Rectal smooth muscle tissue (tissue), 1 donor: ENCODE results near the gene AFG3L2.

ENCODE experiments used
- H3K27ac ChIP-seq: one replicate; pipeline ENCODE4 v1.7.0; 2013; ENCODE audit warnings: low read depth, low read length, inconsistent platforms
- H3K27me3 ChIP-seq: one replicate; pipeline ENCODE4 v1.7.0; 2013; ENCODE audit warnings: low read length; ENCODE audit not compliant: control insufficient read depth, insufficient read depth
- H3K36me3 ChIP-seq: one replicate; pipeline ENCODE4 v1.7.0; 2013; ENCODE audit warnings: low read length; ENCODE audit not compliant: control insufficient read depth, insufficient read depth
- H3K4me1 ChIP-seq: one replicate; pipeline ENCODE4 v1.7.0; 2013; ENCODE audit warnings: low read length; ENCODE audit not compliant: control insufficient read depth, insufficient read depth
- H3K4me3 ChIP-seq: one replicate; pipeline ENCODE4 v1.7.0; 2013; ENCODE audit warnings: low read length
- H3K9ac ChIP-seq: one replicate; pipeline ENCODE4 v1.7.0; 2013; ENCODE audit warnings: low read length

AFG3L2 gene

DNA sequence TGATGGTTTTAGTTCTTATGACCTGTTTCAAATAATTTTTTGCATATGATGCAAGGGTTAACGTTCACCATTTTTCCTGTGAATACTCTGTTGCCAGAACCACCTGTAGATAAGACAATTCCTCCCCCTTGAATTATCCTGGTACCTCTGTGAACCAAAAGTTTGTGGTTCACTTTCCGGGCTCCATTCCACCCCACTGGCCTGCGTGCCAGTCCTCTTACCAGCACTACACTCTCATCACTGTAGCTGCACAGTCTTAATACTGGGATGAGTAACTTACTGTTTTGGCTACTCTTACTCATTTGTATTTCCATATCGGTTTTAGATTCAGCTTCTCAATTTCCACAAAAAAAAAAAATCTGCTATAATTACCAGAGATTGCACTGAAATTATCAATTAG is 34.4 kb downstream of the AFG3L2 start:
- H3K27me3 ChIP-seq, result no peaks in the 10 kb centered on the region
- H3K9ac ChIP-seq, result no peak overlapping the region
- no peak overlapping the region for H3K27ac ChIP-seq
- peaks cover 31% of the 10 kb centered on the region for H3K36me3 ChIP-seq
- no peak overlapping the region for H3K4me3 ChIP-seq
- H3K4me1 ChIP-seq, result no peaks in the 10 kb centered on the region

DNA sequence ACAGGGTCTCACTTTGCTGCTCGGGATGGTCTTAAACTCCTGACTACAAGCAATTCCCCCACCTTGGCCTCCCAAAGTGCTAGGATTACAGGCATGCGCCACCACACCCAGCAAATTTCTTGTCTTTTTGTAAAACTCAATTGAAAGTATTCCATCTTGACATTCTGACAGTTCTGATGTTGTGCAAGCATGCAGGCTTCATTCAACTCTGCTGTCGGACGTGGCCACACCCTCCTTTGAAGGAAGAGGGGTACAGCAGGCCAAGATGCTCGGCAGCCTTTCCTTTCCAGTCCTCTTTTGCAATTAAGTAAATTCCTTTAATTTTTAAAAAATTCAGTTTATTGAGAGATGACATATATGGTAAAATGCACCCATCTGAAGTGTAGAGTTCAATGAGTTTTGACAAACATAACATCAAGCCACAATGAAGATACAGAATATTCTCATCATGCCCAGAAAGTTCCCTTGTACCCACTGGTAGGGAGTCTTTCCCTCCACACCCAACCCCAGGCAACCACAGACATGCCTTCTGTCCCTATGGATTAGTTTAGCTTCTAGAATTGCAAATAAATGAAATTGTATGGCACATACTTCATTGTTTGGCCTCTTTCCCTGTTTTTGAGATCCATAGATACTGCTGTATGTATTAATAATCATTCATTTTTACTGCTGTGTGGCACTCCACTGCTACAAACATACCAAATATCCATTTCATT is 35.9 kb downstream of the AFG3L2 start:
- H3K27ac ChIP-seq, result no peak overlapping the region
- H3K4me3 ChIP-seq, result no peak overlapping the region
- H3K9ac ChIP-seq, result no peak overlapping the region
- no peaks in the 10 kb centered on the region for H3K27me3 ChIP-seq
- peaks cover 2% of the 10 kb centered on the region for H3K4me1 ChIP-seq
- peaks cover 34% of the 10 kb centered on the region for H3K36me3 ChIP-seq

DNA sequence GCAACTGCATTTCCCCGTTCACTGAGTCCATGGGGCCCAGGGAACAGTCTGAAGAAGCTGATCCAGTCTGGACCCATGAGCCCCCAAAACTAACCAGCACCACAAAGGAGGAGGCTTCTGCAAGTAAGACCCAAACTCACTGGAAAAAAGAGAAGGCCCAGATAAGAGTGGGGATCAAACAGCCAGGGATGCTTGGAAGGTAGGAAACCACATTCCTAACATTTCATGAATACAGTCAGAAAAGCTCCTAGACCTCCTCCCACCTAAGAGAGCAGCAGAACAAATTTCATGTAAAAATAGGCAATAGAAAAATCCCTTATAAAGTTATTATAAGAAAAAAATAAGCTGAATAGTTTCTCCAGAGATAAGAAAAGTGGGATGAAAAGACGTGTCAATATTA is 38.6 kb downstream of the AFG3L2 start:
- no peaks in the 10 kb centered on the region for H3K27me3 ChIP-seq
- no peak overlapping the region for H3K27ac ChIP-seq

DNA sequence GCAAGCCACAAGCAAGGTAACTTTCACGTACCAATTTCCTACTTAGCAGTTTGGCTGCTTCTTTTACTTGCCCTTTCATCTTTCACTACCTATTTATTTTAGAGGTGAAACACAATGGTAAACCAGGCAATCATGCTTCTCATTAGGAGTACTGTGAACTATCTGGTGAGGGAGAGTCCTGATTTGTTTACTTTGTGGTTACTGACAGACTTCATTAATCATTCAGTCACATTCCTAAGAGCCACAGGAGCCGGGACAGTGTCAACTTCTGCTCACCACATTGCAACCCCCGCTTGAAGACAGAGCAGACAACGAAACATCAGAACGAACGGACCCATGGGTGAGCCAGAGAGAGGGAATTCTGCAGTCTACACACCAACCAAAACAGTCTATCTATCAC is 40.1 kb downstream of the AFG3L2 start:
- no peak overlapping the region for H3K27ac ChIP-seq
- H3K27me3 ChIP-seq, result no peaks in the 10 kb centered on the region
- peaks cover 15% of the 10 kb centered on the region for H3K4me1 ChIP-seq
- H3K4me3 ChIP-seq, result no peak overlapping the region
- H3K36me3 ChIP-seq, result peaks cover 16% of the 10 kb centered on the region
- no peak overlapping the region for H3K9ac ChIP-seq

More for the DNA sequence above, 38.6 kb downstream of the AFG3L2 start:
- no peak overlapping the region for H3K4me3 ChIP-seq
- peaks cover 15% of the 10 kb centered on the region for H3K4me1 ChIP-seq
- peaks cover 20% of the 10 kb centered on the region for H3K36me3 ChIP-seq
- H3K9ac ChIP-seq, result no peak overlapping the region

DNA sequence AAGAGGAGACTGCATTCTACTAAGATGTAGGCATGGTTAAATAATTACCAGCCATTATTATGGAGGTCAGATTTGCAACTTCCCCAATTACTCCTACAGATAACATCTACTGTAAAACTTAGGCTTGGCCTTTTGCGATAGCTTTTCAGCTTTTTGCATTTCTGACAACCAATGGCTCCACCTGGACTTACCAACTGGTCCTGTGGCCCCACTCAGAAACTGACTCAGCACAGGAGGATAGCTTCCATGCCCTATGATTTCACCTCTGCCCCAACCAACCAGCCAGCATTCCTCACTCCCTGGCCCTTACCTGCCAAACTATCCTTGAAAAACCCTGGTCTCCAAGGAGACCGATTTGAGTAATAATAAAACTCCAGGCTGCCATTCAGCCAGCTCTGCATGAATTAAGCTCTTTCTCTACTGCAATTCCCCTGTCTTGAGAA is 40.8 kb downstream of the AFG3L2 start:
- Histone ChIP-seq H3K4me3 (no peak overlapping the region), H3K27me3 (no peaks in the 10 kb centered on the region), H3K4me1 (peaks cover 15% of the 10 kb centered on the region), H3K36me3 (peaks cover 16% of the 10 kb centered on the region), H3K27ac (no peak overlapping the region), H3K9ac (no peak overlapping the region)

DNA sequence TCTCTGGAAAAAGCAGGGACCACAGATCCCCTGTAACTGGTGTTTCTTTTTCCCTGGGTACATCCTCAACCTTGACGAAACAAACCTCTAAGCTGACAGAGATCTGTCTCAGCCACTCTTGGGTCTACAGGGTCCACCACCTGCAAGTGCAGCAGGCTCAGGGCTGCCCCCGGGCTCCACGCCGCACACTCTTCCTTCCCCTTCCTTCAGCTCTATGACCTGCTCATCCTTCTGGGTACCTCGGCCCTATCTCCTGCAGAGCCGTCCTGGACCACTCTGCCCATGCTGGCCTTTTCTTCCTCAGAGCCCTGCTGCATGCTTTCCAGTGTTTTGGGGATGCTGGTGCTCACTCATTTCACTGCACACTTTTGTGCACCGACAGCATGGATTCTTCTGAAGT is 41.5 kb downstream of the AFG3L2 start:
- Histone ChIP-seq H3K4me3 (no peak overlapping the region), H3K27me3 (no peaks in the 10 kb centered on the region), H3K36me3 (peaks cover 16% of the 10 kb centered on the region), H3K9ac (no peak overlapping the region), H3K27ac (no peak overlapping the region), H3K4me1 (peaks cover 15% of the 10 kb centered on the region)

DNA sequence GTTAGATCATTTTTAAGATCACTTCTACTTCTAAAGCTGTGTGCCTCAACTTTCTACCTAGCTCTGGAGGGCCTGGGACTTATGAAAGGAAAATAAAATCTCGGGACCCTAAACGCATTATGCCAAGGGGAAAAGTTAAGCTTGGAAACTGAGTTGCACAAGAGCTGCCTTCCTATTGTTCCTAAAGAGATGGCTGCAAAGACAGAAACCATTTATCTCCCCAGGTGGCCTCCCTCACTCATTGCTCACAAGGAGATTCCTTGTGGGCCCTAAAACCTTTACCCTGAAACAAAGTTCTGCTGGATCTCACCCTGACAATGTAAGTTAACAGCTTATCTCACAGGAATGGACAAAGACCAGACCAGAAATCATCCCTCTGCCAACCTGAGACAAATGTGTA is 42.2 kb downstream of the AFG3L2 start:
- no peak overlapping the region for H3K9ac ChIP-seq
- H3K36me3 ChIP-seq, result peaks cover 16% of the 10 kb centered on the region
- no peak overlapping the region for H3K4me3 ChIP-seq
- peak overlapping the region; percentile 52 for H3K27ac ChIP-seq
- H3K27me3 ChIP-seq, result no peaks in the 10 kb centered on the region
- peaks cover 15% of the 10 kb centered on the region for H3K4me1 ChIP-seq

DNA sequence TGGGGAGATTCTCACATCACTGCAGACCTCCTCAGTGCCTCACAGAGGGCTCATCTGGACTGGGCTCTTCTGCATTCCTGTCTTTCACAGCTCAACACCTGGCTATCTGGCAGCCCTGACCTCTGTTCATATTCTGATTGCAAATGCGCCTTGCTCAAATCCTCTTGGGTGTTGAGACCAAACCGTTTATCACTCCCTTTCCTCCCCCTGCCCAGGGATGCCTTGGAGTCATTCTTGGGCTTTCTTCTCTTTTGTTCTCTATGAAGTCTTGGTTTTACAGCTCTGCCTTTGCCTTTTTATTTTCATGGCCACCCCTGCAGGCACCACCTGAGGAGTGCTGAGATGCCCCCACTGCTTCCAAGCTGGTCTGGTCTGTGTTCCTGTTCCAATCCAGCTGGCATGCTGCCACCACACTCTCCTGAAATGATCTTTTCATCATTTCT is 42.6 kb downstream of the AFG3L2 start:
- no peak overlapping the region for H3K4me3 ChIP-seq

DNA sequence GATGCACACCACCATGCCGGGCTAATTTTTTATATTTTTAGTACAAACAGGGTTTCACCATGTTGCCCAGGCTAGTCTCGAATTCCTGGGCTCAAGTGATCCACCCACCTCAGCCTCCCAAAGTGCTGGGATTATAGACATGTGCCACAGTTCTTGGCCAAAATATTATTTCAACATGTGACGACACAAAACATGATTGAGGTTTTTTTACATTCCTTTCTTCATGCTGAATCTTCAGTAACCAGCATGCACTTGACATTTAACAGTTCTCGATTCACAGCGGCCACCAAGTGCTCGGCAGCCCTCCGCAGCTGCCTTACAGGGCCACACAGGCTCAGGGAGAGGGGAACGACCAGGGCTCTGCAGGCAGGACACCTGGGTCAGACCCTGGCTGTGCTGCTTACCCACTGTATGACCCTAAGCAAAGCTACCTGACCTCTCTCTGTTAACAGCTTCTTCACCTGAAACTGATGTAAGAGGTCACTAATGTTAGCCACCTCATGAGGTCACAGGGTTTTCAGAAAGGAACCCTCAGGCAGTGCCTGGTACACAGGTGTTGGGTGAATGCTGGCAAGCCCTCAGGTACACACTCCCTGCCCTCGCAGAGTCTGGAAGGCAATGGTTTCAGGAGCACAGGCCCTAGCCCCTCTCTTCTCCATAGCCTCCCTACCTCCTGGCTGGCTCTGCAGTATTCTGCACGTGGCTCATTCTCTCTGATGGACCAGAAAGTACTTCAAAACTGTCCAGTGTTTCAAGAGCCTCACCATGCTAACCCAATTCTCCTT is 43.3 kb downstream of the AFG3L2 start:
- no peaks in the 10 kb centered on the region for H3K27me3 ChIP-seq
- H3K4me1 ChIP-seq, result peaks cover 15% of the 10 kb centered on the region
- no peak overlapping the region for H3K9ac ChIP-seq
- H3K4me3 ChIP-seq, result no peak overlapping the region
- peak overlapping the region; percentile 16 for H3K27ac ChIP-seq
- peaks cover 21% of the 10 kb centered on the region for H3K36me3 ChIP-seq

More for the DNA sequence above, 42.6 kb downstream of the AFG3L2 start:
- Histone ChIP-seq H3K9ac (no peak overlapping the region), H3K27me3 (no peaks in the 10 kb centered on the region), H3K27ac (peak overlapping the region; percentile 16), H3K4me1 (peaks cover 15% of the 10 kb centered on the region), H3K36me3 (peaks cover 16% of the 10 kb centered on the region)

DNA sequence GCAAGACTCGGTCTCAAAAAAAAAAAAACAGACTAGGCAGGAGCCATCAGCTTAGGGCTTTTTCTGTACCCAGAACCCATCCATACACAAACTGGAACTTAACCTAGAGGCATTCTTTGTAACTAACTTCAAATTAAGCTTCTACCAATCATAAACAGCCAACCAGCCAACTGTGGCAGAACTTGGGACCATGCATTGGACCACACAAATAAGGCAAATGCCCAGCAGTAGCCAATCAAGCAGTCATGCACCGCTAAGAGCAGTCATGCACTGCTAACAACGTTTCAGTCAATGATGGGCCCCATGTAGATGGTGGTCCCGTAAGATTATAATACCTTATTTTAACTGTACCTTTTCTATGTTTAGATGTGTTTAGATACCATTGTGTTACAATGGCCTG is 46.3 kb downstream of the AFG3L2 start:
- Histone ChIP-seq H3K4me1 (peaks cover 18% of the 10 kb centered on the region), H3K27me3 (no peaks in the 10 kb centered on the region), H3K36me3 (peaks cover 34% of the 10 kb centered on the region), H3K27ac (no peak overlapping the region), H3K4me3 (no peak overlapping the region), H3K9ac (no peak overlapping the region)

DNA sequence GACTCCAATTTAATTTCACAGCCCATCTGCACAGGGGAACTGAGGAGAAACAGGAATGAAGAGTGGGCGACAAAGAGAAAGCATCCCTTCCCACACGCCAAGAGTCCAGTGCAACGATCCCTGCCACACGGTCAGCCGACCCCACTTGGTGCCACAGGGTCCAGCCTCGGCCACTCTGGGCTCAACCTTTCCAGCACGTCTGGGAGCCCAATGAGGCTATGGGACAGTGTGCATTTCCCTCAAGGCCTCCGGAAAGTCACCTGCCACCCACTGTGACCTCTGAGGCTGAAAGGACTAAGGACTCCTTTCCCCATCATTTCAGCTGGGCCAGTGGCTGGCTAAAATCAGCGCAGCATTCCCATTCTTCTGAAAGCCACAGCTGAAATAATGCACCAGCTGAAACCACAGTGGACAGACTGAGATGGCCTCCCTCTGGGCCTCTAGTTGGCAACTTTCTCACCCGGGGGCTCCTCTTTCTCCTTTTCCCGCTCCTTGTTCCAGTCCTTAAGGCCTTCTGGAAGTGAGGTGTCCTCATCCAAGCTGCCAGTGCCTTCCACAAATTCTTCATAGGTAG is 47.8 kb downstream of the AFG3L2 start:
- Histone ChIP-seq H3K9ac (no peak overlapping the region), H3K4me1 (peaks cover 6% of the 10 kb centered on the region), H3K27ac (no peak overlapping the region), H3K4me3 (no peak overlapping the region), H3K27me3 (no peaks in the 10 kb centered on the region), H3K36me3 (peaks cover 44% of the 10 kb centered on the region)

DNA sequence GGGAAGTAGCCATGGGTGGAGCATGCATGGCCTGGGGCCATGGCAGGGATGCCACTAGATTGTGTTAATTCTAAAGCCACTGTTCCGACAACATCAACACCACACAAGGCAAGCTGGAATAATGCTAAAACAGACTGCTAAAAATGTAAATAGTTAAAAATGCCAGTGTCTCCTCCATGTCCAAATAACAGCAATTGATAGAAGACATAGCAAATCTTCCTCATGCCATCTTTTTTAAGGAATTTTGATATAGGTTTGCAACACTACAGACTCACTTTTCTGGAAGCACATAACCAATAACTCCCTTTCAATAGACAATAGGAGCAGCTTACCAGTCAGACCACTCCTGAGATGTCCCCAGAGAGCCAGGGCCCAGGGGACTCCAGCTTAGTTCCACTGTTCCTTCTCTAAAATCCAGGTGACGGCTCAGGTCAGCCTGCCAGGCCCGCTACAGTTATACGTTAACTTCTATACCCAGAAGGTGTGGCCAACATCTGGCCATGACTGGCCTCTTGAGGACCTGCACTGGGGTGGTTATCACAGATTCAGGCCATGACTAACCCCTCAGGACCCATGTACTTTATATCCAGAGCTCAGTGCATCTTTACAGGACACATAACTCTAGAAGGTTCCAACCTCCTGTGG is 48.7 kb downstream of the AFG3L2 start:
- no peak overlapping the region for H3K4me3 ChIP-seq
- no peaks in the 10 kb centered on the region for H3K27me3 ChIP-seq
- peaks cover 5% of the 10 kb centered on the region for H3K4me1 ChIP-seq
- H3K9ac ChIP-seq, result no peak overlapping the region
- H3K36me3 ChIP-seq, result peaks cover 37% of the 10 kb centered on the region
- H3K27ac ChIP-seq, result no peak overlapping the region
